GM21390 (cell line): ENCODE data around the gene AMH.

Experiments used
- ATAC-seq: cut with Tn5 transposase; IDR thresholded peaks from one replicate; pipeline ENCODE4 v1.9.1; 2021; ENCODE audit not compliant: unreplicated experiment

The AMH gene

GRCh38 chr19:2248136-2249009, 750 bp upstream of the AMH start:
- no peak for ATAC-seq

GRCh38 chr19:2249880-2250765, 1.0 kb downstream of the AMH start:
- ATAC-seq = no peak

- ATAC-seq = no peak
These were observed 1.6 kb downstream of the AMH start for GRCh38 chr19:2250766-2251105.

- ATAC-seq = no peak
These were observed 2.3 kb downstream of the AMH start for GRCh38 chr19:2251106-2252054.

- ATAC-seq = no peak
These were observed 3.1 kb downstream of the AMH start for GRCh38 chr19:2252055-2252796.

- ATAC-seq = no peak
These were observed 3.6 kb downstream of the AMH start for GRCh38 chr19:2252797-2253105.

GRCh38 chr19:2253106-2254063, 4.3 kb downstream of the AMH start:
- ATAC-seq = no peak

- ATAC-seq = no peak
These were observed 5.1 kb downstream of the AMH start for GRCh38 chr19:2254064-2254872.

- ATAC-seq = no peak
These were observed 6.2 kb downstream of the AMH start for GRCh38 chr19:2255112-2255845.

GRCh38 chr19:2255982-2256685, 7.0 kb downstream of the AMH start, which contains the start of gene JSRP1:
JSRP1 (minus strand) TSS chr19:2256417; CDS start chr19:2255314, 1,103 bp downstream.
- no peak for ATAC-seq

GRCh38 chr19:2259336-2259735, 10.2 kb downstream of the AMH start:
- ATAC-seq = no peak

- no peak for ATAC-seq
These were observed 11.2 kb downstream of the AMH start for GRCh38 chr19:2260341-2260805.

GRCh38 chr19:2261438-2262172, 12.5 kb downstream of the AMH start:
- no peak for ATAC-seq

- ATAC-seq = no peak
These were observed 17.3 kb downstream of the AMH start for GRCh38 chr19:2266183-2266993.

GRCh38 chr19:2268480-2268830, 19.3 kb downstream of the AMH start:
- ATAC-seq = no peak

GRCh38 chr19:2268861-2269243, 19.7 kb downstream of the AMH start:
- ATAC-seq = no peak
